Fibroblast of lung (primary cell): ENCODE measurements around the gene HLA-DRB5. TPM values are rescaled to one million over a fixed set of nuclear protein-coding genes. Genes with fewer than 3 reads are reported as not detected.
"Not testable (repeated sequence)": the region's sequence is repeated elsewhere in the genome, so short reads cannot be mapped to it uniquely, and the experiment has no call there.

ENCODE experiments used
- DNase-seq, 2 donors: peaks; one replicate each; pipeline versions ENCODE4 v3.0.0 to v3.0.0-alpha.2; 2010; ENCODE audit warnings: low read depth in 2 of 2
- H2AFZ ChIP-seq: 2 replicates; pipeline ENCODE4 v1.5.1; 2012; ENCODE audit warnings: low read length, control low read depth, inconsistent platforms
- H3K27ac ChIP-seq: 2 replicates; pipeline ENCODE4 v1.5.1; 2011; ENCODE audit warnings: low read length, control low read depth; ENCODE audit not compliant: insufficient read depth
- H3K27me3 ChIP-seq: 2 replicates; pipeline ENCODE4 v1.5.1; 2011; ENCODE audit warnings: mild to moderate bottlenecking, low read length; ENCODE audit not compliant: control insufficient read depth, insufficient read depth
- H3K36me3 ChIP-seq: 2 replicates; pipeline ENCODE4 v1.5.1; 2011; ENCODE audit warnings: low read length; ENCODE audit not compliant: control insufficient read depth, insufficient read depth
- H3K4me1 ChIP-seq: 2 replicates; pipeline ENCODE4 v1.5.1; 2011; ENCODE audit warnings: low read length; ENCODE audit not compliant: control insufficient read depth, insufficient read depth; ENCODE audit errors: extremely low read depth
- H3K4me2 ChIP-seq: 2 replicates; pipeline ENCODE4 v1.5.1; 2011; ENCODE audit warnings: low read length, control low read depth; ENCODE audit not compliant: insufficient read depth; ENCODE audit errors: extremely low read depth
- H3K4me3 ChIP-seq, 4 experiments: fragments of 200-600 bp in 1 of 4; sonication (generic) in 1 of 4; replicated peaks in 1 of 4; 2 replicates each; pipeline ENCODE4 v1.5.1; 2011 to 2016; ENCODE audit warnings: low read length in 4 of 4, low read depth in 3 of 4, mild to moderate bottlenecking in 3 of 4, control low read depth in 2 of 4, inconsistent platforms in 1 of 4, mixed read lengths in 1 of 4; ENCODE audit not compliant: insufficient read depth in 1 of 4; ENCODE audit errors: control extremely low read depth in 1 of 4
- H3K79me2 ChIP-seq: 2 replicates; pipeline ENCODE4 v1.5.1; 2012; ENCODE audit warnings: mild to moderate bottlenecking, low read length, inconsistent platforms; ENCODE audit not compliant: control insufficient read depth, insufficient read depth
- H3K9ac ChIP-seq: 2 replicates; pipeline ENCODE4 v1.5.1; 2011; ENCODE audit warnings: mild to moderate bottlenecking, low read length, control low read depth; ENCODE audit not compliant: insufficient read depth
- H3K9me3 ChIP-seq: 2 replicates; pipeline ENCODE4 v1.5.1; 2012; ENCODE audit warnings: low read depth, low read length; ENCODE audit not compliant: control insufficient read depth, insufficient read depth
- H4K20me1 ChIP-seq: 2 replicates; pipeline ENCODE4 v1.5.1; 2011; ENCODE audit warnings: low read length; ENCODE audit not compliant: control insufficient read depth, insufficient read depth; ENCODE audit errors: extremely low read depth
- CTCF ChIP-seq, 2 donors: IDR thresholded peaks in 1 of 2; conservative IDR thresholded peaks in 1 of 2; 1 replicate in 1 of 2; 2 replicates in 1 of 2; pipeline ENCODE4 v1.5.1; 2011 to 2012; ENCODE audit warnings: low read length in 2 of 2, control low read depth in 1 of 2, inconsistent platforms in 1 of 2, low read depth in 1 of 2, mild to moderate bottlenecking in 1 of 2
- EZH2 ChIP-seq: IDR thresholded peaks from 2 replicates; pipeline ENCODE4 v1.5.1; 2012; ENCODE audit warnings: low read length, control low read depth, mild to moderate bottlenecking; ENCODE audit errors: missing control alignments
- polyA plus RNA-seq, 2 donors: library from polyadenylated mRNA; depleted of rRNA in 1 of 2; stranded (reverse) in 1 of 2; unstranded in 1 of 2; fragments of >200 nt; gene quantifications; 2 replicates each; pipeline ENCODE4 v1.2.1, GENCODE V29; 2011 to 2012; ENCODE audit warnings: missing spikeins in 1 of 2
- total RNA-seq: library from RNA; depleted of rRNA; stranded (reverse); fragments of >200 nt; gene quantifications from 2 replicates; pipeline ENCODE4 v1.2.1, GENCODE V29; 2014

The HLA-DRB5 gene
- total and polyA plus RNA-seq, 2 donors (not counting 1 experiment from before 2014, with no cell fraction given), result not detected

- Histone ChIP-seq H3K4me1 (no peaks in the 10 kb centered on the region), H3K27ac (no peak overlapping the region), H3K4me3 (no peak overlapping the region), H3K79me2 (no peaks in the 10 kb centered on the region), H3K36me3 (no peaks in the 10 kb centered on the region), H3K4me2 (no peak overlapping the region), H4K20me1 (no peaks in the 10 kb centered on the region), H2AFZ (no peak overlapping the region), H3K9ac (no peak overlapping the region), H3K9me3 (no peaks in the 10 kb centered on the region), H3K27me3 (no peaks in the 10 kb centered on the region)
- TF ChIP-seq EZH2 (no peak), CTCF (conservative IDR thresholded peaks at IDR 0.05 in 1 of 2, IDR thresholded peaks at IDR 0.05 in 1 of 2; ENCODE audit: low read depth in 1 of 2, low read length in 2 of 2) (no peak)
- no peak for DNase-seq
These were observed 57.2 kb downstream of the HLA-DRB5 start for GRCh38 chr6:32472781-32473375.

GRCh38 chr6:32467743-32468503 is 62.2 kb downstream of the HLA-DRB5 start:
- H3K9ac ChIP-seq, H3K36me3 ChIP-seq, H2AFZ ChIP-seq, DNase-seq, H3K27me3 ChIP-seq, H3K4me1 ChIP-seq, H3K4me2 ChIP-seq, H4K20me1 ChIP-seq, H3K4me3 ChIP-seq, H3K79me2 ChIP-seq, H3K27ac ChIP-seq, H3K9me3 ChIP-seq: not testable (repeated sequence)

Other genes starting within 250 kb of the HLA-DRB5 start
- under 0.01 TPM in 1 of 2 replicates, not detected in the other for gene TSBP1, start 158.4 kb downstream of the HLA-DRB5 start, total RNA-seq
- gene TSBP1, start 158.4 kb downstream of the HLA-DRB5 start, polyA plus RNA-seq, result not detected in 2 replicates
- not detected in 2 replicates for gene BTNL2, start 123.1 kb downstream of the HLA-DRB5 start, total RNA-seq
- gene BTNL2, start 123.1 kb downstream of the HLA-DRB5 start, polyA plus RNA-seq, result not detected in 2 replicates
- 0.17 and 1.0 TPM in 2 replicates for gene HLA-DRA, start 90.4 kb downstream of the HLA-DRB5 start, total RNA-seq
- 0.25 and 0.99 TPM in 2 replicates for gene HLA-DRA, start 90.4 kb downstream of the HLA-DRB5 start, polyA plus RNA-seq
- gene HLA-DRB1, start 59.6 kb upstream of the HLA-DRB5 start, total RNA-seq, result under 0.01 and 0.26 TPM in 2 replicates
- gene HLA-DRB1, start 59.6 kb upstream of the HLA-DRB5 start, polyA plus RNA-seq, result 0.06 and 0.42 TPM in 2 replicates
- 0.26 TPM in 1 of 2 replicates, not detected in the other for gene HLA-DQA1, start 107.1 kb upstream of the HLA-DRB5 start, total RNA-seq
- 0.10 TPM in 1 of 2 replicates, not detected in the other for gene HLA-DQA1, start 107.1 kb upstream of the HLA-DRB5 start, polyA plus RNA-seq
- not detected in 2 replicates for gene HLA-DQB1, start 136.4 kb upstream of the HLA-DRB5 start, total RNA-seq
- gene HLA-DQB1, start 136.4 kb upstream of the HLA-DRB5 start, polyA plus RNA-seq, result not detected in 2 replicates
- gene HLA-DQA2, start 211.1 kb upstream of the HLA-DRB5 start, total RNA-seq, result not detected in 2 replicates
- gene HLA-DQA2, start 211.1 kb upstream of the HLA-DRB5 start, polyA plus RNA-seq, result not detected in 2 replicates
- not detected in 2 replicates for gene HLA-DQB2, start 233.2 kb upstream of the HLA-DRB5 start, total RNA-seq
- not detected in 2 replicates for gene HLA-DQB2, start 233.2 kb upstream of the HLA-DRB5 start, polyA plus RNA-seq